Measurements from ENCODE around the gene GRAMD4. TPM values are rescaled to one million over a fixed set of nuclear protein-coding genes. Genes with fewer than 3 reads are reported as not detected.
A peak's percentile ranks its signal among the peaks of the same experiment; 100 is the strongest.

The GRAMD4 gene
- total RNA-seq, 1 experiment from 2014 or later = 19.8 TPM

DNA sequence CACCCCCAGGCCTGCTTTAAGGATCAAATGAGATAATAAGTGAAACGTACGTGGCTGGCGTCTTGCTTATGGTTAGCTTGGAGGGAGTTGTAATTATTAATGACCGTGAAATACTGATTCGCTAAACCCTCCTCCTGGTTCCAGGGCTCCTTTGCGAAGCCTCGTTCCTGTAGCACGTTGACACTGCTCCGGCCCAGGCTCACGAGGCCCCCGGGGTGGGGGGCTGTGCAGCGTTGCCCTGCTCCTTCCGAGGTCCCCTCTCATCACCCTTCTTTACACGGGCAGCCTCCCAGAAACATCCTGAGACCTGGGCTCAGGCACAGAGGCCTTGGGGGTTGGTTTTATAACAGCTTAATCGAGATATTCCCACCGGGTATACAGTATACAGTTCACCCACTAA is 9.1 kb downstream of the GRAMD4 start:
- WGBS (ENCODE audit: extremely low coverage, insufficient read length, low lambda C conversion rate) = no CpG with 5 or more reads among the region's 16 CpGs

More for the DNA sequence above, 9.1 kb downstream of the GRAMD4 start:
- Histone ChIP-seq H3K23ac (ENCODE audit: insufficient read length, low read depth, low read length) (no peak overlapping the region), H3K4me2 (ENCODE audit: insufficient read depth, insufficient read length, low read length) (no peak overlapping the region), H3K79me1 (ENCODE audit: insufficient read depth, low read depth, low read length, poor library complexity, severe bottlenecking) (no peaks in the 10 kb centered on the region), H2BK5ac (ENCODE audit: insufficient read length, low read length) (no peak overlapping the region), H3K9ac (ENCODE audit: extremely low read depth, insufficient read length, low read length) (no peak overlapping the region), H3K27me3 (ENCODE audit: insufficient read depth, low read length) (no peaks in the 10 kb centered on the region), H3K79me2 (ENCODE audit: insufficient read depth, low read length) (no peaks in the 10 kb centered on the region), H3T11ph (ENCODE audit: low read length) (no peak overlapping the region), H2AK5ac (ENCODE audit: insufficient read length, low read length) (no peak overlapping the region), H2BK120ac (ENCODE audit: low read depth, low read length, poor library complexity, severe bottlenecking) (no peak overlapping the region), H2BK20ac (ENCODE audit: low read depth, low read length, poor library complexity, severe bottlenecking) (no peak overlapping the region), H2AFZ (ENCODE audit: low read length) (no peak overlapping the region), H3K4me1 (ENCODE audit: insufficient read depth, low read length) (no peaks in the 10 kb centered on the region), H3K4ac (ENCODE audit: low read depth, low read length) (no peak overlapping the region), H4K20me1 (ENCODE audit: control insufficient read depth, insufficient read depth, insufficient read length) (no peaks in the 10 kb centered on the region), H4K8ac (replicated peaks; ENCODE audit: insufficient read length, low read depth, low read length) (no peak overlapping the region), H3K56ac (ENCODE audit: insufficient read length, low read depth, low read length) (no peak overlapping the region), H3K14ac (ENCODE audit: insufficient read depth, low read length) (no peak overlapping the region), H2BK12ac (ENCODE audit: insufficient read length, low read depth, low read length) (no peak overlapping the region), H3K9me3 (ENCODE audit: control insufficient read depth, low read depth, low read length) (no peaks in the 10 kb centered on the region), H3K18ac (ENCODE audit: insufficient read length, low read depth, low read length) (no peak overlapping the region), H3K27ac (ENCODE audit: insufficient read length, low read depth, low read length) (no peak overlapping the region), H4K91ac (ENCODE audit: insufficient read length, low read depth, low read length) (no peak overlapping the region), H4K5ac (ENCODE audit: insufficient read length, low read depth, low read length) (no peak overlapping the region), H2BK15ac (ENCODE audit: low read depth, low read length) (peak overlapping the region; percentile 26; the same call in 1 of the 2 replicates), H3K23me2 (ENCODE audit: insufficient read length, low read depth, low read length, poor library complexity, severe bottlenecking) (no peaks in the 10 kb centered on the region)
- Mint-ChIP-seq H3K36me3 (ENCODE audit: insufficient read depth in 1 of 3, low read depth in 3 of 3) (peaks cover 0 to 15% (median 3%) of the 10 kb centered on the region in 3 experiments; a peak in 3 of 7 replicates), H3K27me3 (ENCODE audit: low read depth) (no peaks in the 10 kb centered on the region; the same call in 1 of the 2 replicates), H3K9me3 (no peaks in the 10 kb centered on the region), H3K27ac (peak overlapping the region in 1 of 3 experiments; percentile 31; a peak in 1 of 7 replicates), H3K4me3 (no peak overlapping the region), H3K4me1 (peaks cover 12 to 37% of the 10 kb centered on the region in 2 experiments)
- DNase-seq = no peak
- TF ChIP-seq, protein P1, sequence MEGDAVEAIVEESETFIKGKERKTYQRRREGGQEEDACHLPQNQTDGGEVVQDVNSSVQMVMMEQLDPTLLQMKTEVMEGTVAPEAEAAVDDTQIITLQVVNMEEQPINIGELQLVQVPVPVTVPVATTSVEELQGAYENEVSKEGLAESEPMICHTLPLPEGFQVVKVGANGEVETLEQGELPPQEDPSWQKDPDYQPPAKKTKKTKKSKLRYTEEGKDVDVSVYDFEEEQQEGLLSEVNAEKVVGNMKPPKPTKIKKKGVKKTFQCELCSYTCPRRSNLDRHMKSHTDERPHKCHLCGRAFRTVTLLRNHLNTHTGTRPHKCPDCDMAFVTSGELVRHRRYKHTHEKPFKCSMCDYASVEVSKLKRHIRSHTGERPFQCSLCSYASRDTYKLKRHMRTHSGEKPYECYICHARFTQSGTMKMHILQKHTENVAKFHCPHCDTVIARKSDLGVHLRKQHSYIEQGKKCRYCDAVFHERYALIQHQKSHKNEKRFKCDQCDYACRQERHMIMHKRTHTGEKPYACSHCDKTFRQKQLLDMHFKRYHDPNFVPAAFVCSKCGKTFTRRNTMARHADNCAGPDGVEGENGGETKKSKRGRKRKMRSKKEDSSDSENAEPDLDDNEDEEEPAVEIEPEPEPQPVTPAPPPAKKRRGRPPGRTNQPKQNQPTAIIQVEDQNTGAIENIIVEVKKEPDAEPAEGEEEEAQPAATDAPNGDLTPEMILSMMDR (conservative IDR thresholded peaks at IDR 0.05) = no peak

All from H9 (cell line).